Measurements from ENCODE around the gene WDR86.
A peak's percentile ranks its signal among the peaks of the same experiment; 100 is the strongest.

Gene WDR86

GRCh38 chr7:151349507-151349853, 60.4 kb downstream of the WDR86 start:
- no peak for DNase-seq (ENCODE audit: low read depth)

- no peak for DNase-seq (ENCODE audit: low read depth)
These were observed 60.9 kb downstream of the WDR86 start for GRCh38 chr7:151348970-151349369.

- no peak for DNase-seq (ENCODE audit: low read depth)
These were observed 62.6 kb downstream of the WDR86 start for GRCh38 chr7:151347200-151347599.

- DNase-seq (ENCODE audit: low read depth) = no peak
These were observed 63.4 kb downstream of the WDR86 start for GRCh38 chr7:151346470-151346769.

- DNase-seq (ENCODE audit: low read depth) = no peak
These were observed 64.0 kb downstream of the WDR86 start for GRCh38 chr7:151345576-151346469.

- DNase-seq (ENCODE audit: low read depth) = no peak
These were observed 66.3 kb downstream of the WDR86 start for GRCh38 chr7:151343516-151343915.

GRCh38 chr7:151342811-151343210, 67.0 kb downstream of the WDR86 start:
- no peak for DNase-seq (ENCODE audit: low read depth)

- no peak for DNase-seq (ENCODE audit: low read depth)
These were observed 67.7 kb downstream of the WDR86 start for GRCh38 chr7:151342102-151342646.

GRCh38 chr7:151341357-151342101, 68.3 kb downstream of the WDR86 start, which contains the start of gene NUB1:
Gene NUB1, plus strand, starts transcription at chr7:151341812. Its CDS starts 3,538 bp downstream, at chr7:151345350.
- peak; percentile 90 for DNase-seq (ENCODE audit: low read depth)

- no peak for DNase-seq (ENCODE audit: low read depth)
These were observed 69.0 kb downstream of the WDR86 start for GRCh38 chr7:151340794-151341356.

- DNase-seq (ENCODE audit: low read depth) = no peak
These were observed 70.0 kb downstream of the WDR86 start for GRCh38 chr7:151339651-151340382.

GRCh38 chr7:151338809-151339208, 71.0 kb downstream of the WDR86 start:
- DNase-seq (ENCODE audit: low read depth) = no peak

- no peak for DNase-seq (ENCODE audit: low read depth)
These were observed 72.5 kb downstream of the WDR86 start for GRCh38 chr7:151337346-151337745.

- DNase-seq (ENCODE audit: low read depth) = no peak
These were observed 73.7 kb downstream of the WDR86 start for GRCh38 chr7:151336027-151336708.

GRCh38 chr7:151334628-151335027, 75.2 kb downstream of the WDR86 start:
- DNase-seq (ENCODE audit: low read depth) = no peak

All from activated T-cell treated with anti-CD3 and anti-CD28 coated beads for 24 hours (primary cell).